VCaP (cell line): ENCODE measurements around the gene KIAA1328.

Experiments
- H3K27ac ChIP-seq: fragments of 450-650 bp; 2 replicates; pipeline ENCODE4 v1.5.1; 2017
- CTCF ChIP-seq: fragments of 450-650 bp; conservative IDR thresholded peaks from 2 replicates; pipeline ENCODE4 v1.5.1; 2017; ENCODE audit warnings: mild to moderate bottlenecking, moderate library complexity

Gene KIAA1328

GRCh38 chr18:36839835-36840234, 10.9 kb downstream of the KIAA1328 start:
- no peak overlapping the region for H3K27ac ChIP-seq
- TF ChIP-seq CTCF: no peak

- no peak for TF ChIP-seq CTCF
- H3K27ac ChIP-seq: peak overlapping the region; percentile 32
These were observed 14.3 kb downstream of the KIAA1328 start for GRCh38 chr18:36843199-36843598.

- TF ChIP-seq CTCF: no peak; the same call in 1 of the 2 replicates
These were observed 14.9 kb downstream of the KIAA1328 start for GRCh38 chr18:36843784-36844183.

GRCh38 chr18:36848609-36849008, 19.7 kb downstream of the KIAA1328 start:
- TF ChIP-seq CTCF: no peak

More at GRCh38 chr18:36843784-36844183, 14.9 kb downstream of the KIAA1328 start:
- peak overlapping the region; percentile 32 for H3K27ac ChIP-seq

GRCh38 chr18:36849288-36850006, 20.5 kb downstream of the KIAA1328 start:
- TF ChIP-seq CTCF: no peak

More at GRCh38 chr18:36848609-36849008, 19.7 kb downstream of the KIAA1328 start:
- no peak overlapping the region for H3K27ac ChIP-seq

GRCh38 chr18:36850527-36851201, 21.7 kb downstream of the KIAA1328 start:
- TF ChIP-seq CTCF: no peak
- H3K27ac ChIP-seq: no peak overlapping the region

More at GRCh38 chr18:36849288-36850006, 20.5 kb downstream of the KIAA1328 start:
- H3K27ac ChIP-seq: no peak overlapping the region

GRCh38 chr18:36851202-36851590, 22.3 kb downstream of the KIAA1328 start:
- TF ChIP-seq CTCF: no peak

More at GRCh38 chr18:36851202-36851590, 22.3 kb downstream of the KIAA1328 start:
- H3K27ac ChIP-seq: no peak overlapping the region
